ENCODE data around the gene MFSD11.
"Not testable (repeated sequence)": the region's sequence is repeated elsewhere in the genome, so short reads cannot be mapped to it uniquely, and the experiment has no call there.

MFSD11 gene

GRCh38 chr17:76709077-76709950 is 28.6 kb upstream of the MFSD11 start:
- no peak for DNase-seq

GRCh38 chr17:76709951-76710862 is 27.7 kb upstream of the MFSD11 start:
- DNase-seq: not testable (repeated sequence)

- peak; percentile 65 for DNase-seq
Observed at GRCh38 chr17:76710863-76711611, 26.9 kb upstream of the MFSD11 start, which contains the start of gene MXRA7. Gene MXRA7 (minus strand): TSS chr17:76710965. CDS start chr17:76710946, 19 bp downstream.

GRCh38 chr17:76712321-76712720 is 25.6 kb upstream of the MFSD11 start:
- not testable (repeated sequence) for DNase-seq

- no peak for DNase-seq
Observed at GRCh38 chr17:76713765-76714164, 24.2 kb upstream of the MFSD11 start.

GRCh38 chr17:76714336-76714735 is 23.6 kb upstream of the MFSD11 start:
- DNase-seq: no peak

- DNase-seq: peak; percentile 80
Observed at GRCh38 chr17:76714822-76715495, 23.0 kb upstream of the MFSD11 start.

- DNase-seq: no peak
Observed at GRCh38 chr17:76715496-76715830, 22.5 kb upstream of the MFSD11 start.

- peak; percentile 70 for DNase-seq
Observed at GRCh38 chr17:76716146-76716838, 21.6 kb upstream of the MFSD11 start.

GRCh38 chr17:76716839-76717215 is 21.1 kb upstream of the MFSD11 start:
- no peak for DNase-seq

GRCh38 chr17:76718516-76718915 is 19.4 kb upstream of the MFSD11 start:
- DNase-seq: no peak

GRCh38 chr17:76720211-76720610 is 17.7 kb upstream of the MFSD11 start:
- DNase-seq: no peak

GRCh38 chr17:76720941-76721340 is 17.0 kb upstream of the MFSD11 start:
- no peak for DNase-seq

GRCh38 chr17:76721463-76721862 is 16.5 kb upstream of the MFSD11 start:
- no peak for DNase-seq

- no peak for DNase-seq
Observed at GRCh38 chr17:76722279-76722678, 15.6 kb upstream of the MFSD11 start.

GRCh38 chr17:76722977-76723376 is 14.9 kb upstream of the MFSD11 start:
- DNase-seq: not testable (repeated sequence)

GRCh38 chr17:76723812-76724211 is 14.1 kb upstream of the MFSD11 start:
- no peak for DNase-seq

GRCh38 chr17:76725580-76726230 is 12.2 kb upstream of the MFSD11 start:
- peak; percentile 73 for DNase-seq

GRCh38 chr17:76726231-76726775 is 11.6 kb upstream of the MFSD11 start, which contains the start of gene JMJD6:
Gene JMJD6 (minus strand): TSS chr17:76726606. CDS start chr17:76726475, 131 bp downstream.
- peak; percentile 92 for DNase-seq

Measured in activated CD8-positive, alpha-beta memory T cell treated with anti-CD3 and anti-CD28 coated beads, Interleukin-2, amount 50 U/mL, for 4 hours (primary cell).